Esophagus muscularis mucosa (tissue), 4 donors: ENCODE measurements around the gene ANK3. TPM values are rescaled to one million over a fixed set of nuclear protein-coding genes. Genes with fewer than 3 reads are reported as not detected.

ENCODE experiments used
- DNase-seq: peaks from one replicate; pipeline ENCODE4 v3.0.0-alpha.2; 2017; ENCODE audit errors: extremely low spot score
- H3K27ac ChIP-seq, 4 donors: fragments of 200-600 bp; sonication (generic); replicated peaks in 1 of 4; 1 replicate in 3 of 4; 2 replicates in 1 of 4; pipeline ENCODE4 v1.5.1; 2016 to 2019; ENCODE audit warnings: mild to moderate bottlenecking in 1 of 4
- H3K27me3 ChIP-seq, 4 donors: fragments of 200-600 bp; sonication (generic); one replicate each; pipeline versions ENCODE4 v1.5.1 to v1.6.0; 2016 to 2019
- H3K36me3 ChIP-seq, 4 donors: fragments of 200-600 bp; sonication (generic); one replicate each; pipeline ENCODE4 v1.5.1; 2016 to 2019
- H3K4me1 ChIP-seq, 4 donors: fragments of 200-600 bp; sonication (generic); one replicate each; pipeline ENCODE4 v1.5.1; 2016 to 2019
- H3K4me3 ChIP-seq, 4 donors: fragments of 200-600 bp; sonication (generic); 1 replicate in 2 of 4; 2 replicates in 2 of 4; pipeline ENCODE4 v1.5.1; 2016 to 2019; ENCODE audit warnings: mild to moderate bottlenecking in 4 of 4, moderate library complexity in 1 of 4
- H3K9me3 ChIP-seq, 4 donors: fragments of 200-600 bp; sonication (generic); 1 replicate in 3 of 4; 2 replicates in 1 of 4; pipeline ENCODE4 v1.5.1; 2016 to 2019
- CTCF ChIP-seq, 3 experiments: fragments of 200-600 bp in 2 of 3; fragments of 450-650 bp in 1 of 3; sonication (generic) in 2 of 3; IDR thresholded peaks; one replicate each; pipeline ENCODE4 v1.5.1; 2017 to 2019; ENCODE audit warnings: antibody characterized with exemption in 3 of 3, mild to moderate bottlenecking in 2 of 3, moderate library complexity in 1 of 3
- EP300 ChIP-seq: sonication (generic); formaldehyde crosslinking; IDR thresholded peaks from one replicate; pipeline ENCODE4 v1.6.1; 2017; ENCODE audit warnings: antibody characterized with exemption
- POLR2A ChIP-seq: fragments of 450-650 bp; IDR thresholded peaks from one replicate; pipeline ENCODE4 v1.6.1; 2017; ENCODE audit warnings: antibody characterized with exemption, moderate library complexity, mild to moderate bottlenecking, low read depth
- POLR2AphosphoS5 ChIP-seq, 2 donors: sonication (generic); formaldehyde crosslinking; IDR thresholded peaks; one replicate each; pipeline ENCODE4 v1.6.1; 2017; ENCODE audit warnings: antibody characterized with exemption in 2 of 2
- WGBS: methylation state at CpG from one replicate; pipeline ENCODE4 v1.1.5; 2018; 5-methylcytosine and 5-hydroxymethylcytosine counted together
- intact Hi-C: fragments of 100-400 bp; cut with DNase I; formaldehyde crosslinking; loops from one replicate; pipeline ENCODE4 v1.15.1; 2023
- total RNA-seq, 4 donors: library from RNA; depleted of rRNA; stranded (reverse); fragments of >200 nt; gene quantifications; one replicate each; pipeline versions ENCODE4 v1.1.0 to v1.2.1, GENCODE V29; 2016

The ANK3 gene
- total RNA-seq, 4 donors from 2014 or later = 25.5 to 44.9 (median 26.6) TPM

GRCh38 chr10:60155943-60156683, 233.6 kb downstream of the ANK3 start:
- Histone ChIP-seq H3K9me3 (no peaks in the 10 kb centered on the region), H3K36me3 (peaks cover 0 to 14% (median 0%) of the 10 kb centered on the region in 4 donors), H3K27ac (no peak overlapping the region), H3K4me1 (no peaks in the 10 kb centered on the region), H3K4me3 (no peak overlapping the region), H3K27me3 (no peaks in the 10 kb centered on the region)
- TF ChIP-seq POLR2A = no peak
- no peak for TF ChIP-seq CTCF (IDR thresholded peaks at IDR 0.05)
- no peak for TF ChIP-seq EP300
- no peak for TF ChIP-seq POLR2AphosphoS5 (IDR thresholded peaks at IDR 0.05)
- intact Hi-C loops = no loop called here
- WGBS = 89% methylated on average over 6 of the region's 6 CpGs
- DNase-seq = no peak

GRCh38 chr10:60155099-60155877, 234.4 kb downstream of the ANK3 start:
- TF ChIP-seq POLR2A = no peak
- no peak for TF ChIP-seq CTCF (IDR thresholded peaks at IDR 0.05)
- no peak for TF ChIP-seq EP300
- no peak for TF ChIP-seq POLR2AphosphoS5 (IDR thresholded peaks at IDR 0.05)
- intact Hi-C loops = no loop called here
- Histone ChIP-seq H3K4me1 (no peaks in the 10 kb centered on the region), H3K36me3 (peaks cover 0 to 12% (median 0%) of the 10 kb centered on the region in 4 donors), H3K27me3 (no peaks in the 10 kb centered on the region), H3K9me3 (no peaks in the 10 kb centered on the region), H3K4me3 (no peak overlapping the region), H3K27ac (no peak overlapping the region)
- DNase-seq = no peak
- 88% methylated on average over 3 of the region's 3 CpGs for WGBS

DNA sequence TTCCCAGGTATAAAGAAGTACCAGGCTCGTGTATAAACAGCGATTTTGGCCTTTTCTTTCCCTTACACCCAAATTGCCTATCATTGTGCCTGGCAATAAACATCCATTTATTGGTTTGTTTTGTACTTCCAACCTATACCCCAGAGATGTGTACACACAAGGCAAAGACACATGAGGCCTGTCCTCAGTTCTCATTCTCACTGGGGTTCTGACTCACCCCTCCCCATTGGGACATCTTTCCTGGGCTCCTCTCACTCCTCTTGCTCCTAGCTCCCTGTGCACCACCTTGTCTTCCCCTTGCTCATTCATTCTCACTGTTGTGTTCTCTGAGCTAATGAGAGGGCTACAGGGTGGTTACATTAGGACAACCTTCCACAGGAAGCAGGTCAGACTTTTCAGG, 240.7 kb downstream of the ANK3 start:
- H3K9me3 ChIP-seq = no peaks in the 10 kb centered on the region
- H3K4me1 ChIP-seq = peaks cover 18 to 25% (median 23%) of the 10 kb centered on the region in 4 donors
- H3K4me3 ChIP-seq = no peak overlapping the region
- TF ChIP-seq POLR2AphosphoS5 (IDR thresholded peaks at IDR 0.05) (no peak), EP300 (no peak), POLR2A (no peak), CTCF (IDR thresholded peaks at IDR 0.05) (no peak)
- intact Hi-C loops = no loop called here
- H3K27me3 ChIP-seq = no peaks in the 10 kb centered on the region
- WGBS = 93% methylated on average over 2 of the region's 2 CpGs
- peaks cover 0 to 12% (median 0%) of the 10 kb centered on the region in 4 donors for H3K36me3 ChIP-seq
- DNase-seq = no peak
- H3K27ac ChIP-seq = no peak overlapping the region

GRCh38 chr10:60148266-60148840, 241.3 kb downstream of the ANK3 start:
- intact Hi-C loops = no loop called here
- H3K36me3 ChIP-seq = peaks cover 0 to 9% (median 0%) of the 10 kb centered on the region in 4 donors
- no peak for TF ChIP-seq POLR2A
- no peak overlapping the region for H3K27ac ChIP-seq
- no peak for DNase-seq
- no peaks in the 10 kb centered on the region for H3K27me3 ChIP-seq
- no peak overlapping the region for H3K4me3 ChIP-seq
- peaks cover 18 to 25% (median 23%) of the 10 kb centered on the region in 4 donors for H3K4me1 ChIP-seq
- no peaks in the 10 kb centered on the region for H3K9me3 ChIP-seq

- Histone ChIP-seq H3K4me1 (peaks cover 18 to 25% (median 23%) of the 10 kb centered on the region in 4 donors), H3K27me3 (no peaks in the 10 kb centered on the region), H3K4me3 (no peak overlapping the region), H3K36me3 (peaks cover 0 to 4% (median 0%) of the 10 kb centered on the region in 4 donors), H3K9me3 (no peaks in the 10 kb centered on the region), H3K27ac (no peak overlapping the region)
- WGBS = 80% methylated on average over 3 of the region's 3 CpGs
- intact Hi-C loops = no loop called here
- no peak for DNase-seq
- TF ChIP-seq EP300 (no peak), CTCF (IDR thresholded peaks at IDR 0.05) (no peak), POLR2A (no peak), POLR2AphosphoS5 (IDR thresholded peaks at IDR 0.05) (no peak)
Measured at GRCh38 chr10:60147576-60148265, 242.0 kb downstream of the ANK3 start.
